HG03060 (cell line): ENCODE results near the gene OVCH1.

ENCODE experiments used
- ATAC-seq: cut with Tn5 transposase; IDR thresholded peaks from one replicate; pipeline ENCODE4 v1.9.1; 2021; ENCODE audit warnings: low read depth, moderate number of reproducible peaks; ENCODE audit not compliant: unreplicated experiment

Gene OVCH1, protein sequence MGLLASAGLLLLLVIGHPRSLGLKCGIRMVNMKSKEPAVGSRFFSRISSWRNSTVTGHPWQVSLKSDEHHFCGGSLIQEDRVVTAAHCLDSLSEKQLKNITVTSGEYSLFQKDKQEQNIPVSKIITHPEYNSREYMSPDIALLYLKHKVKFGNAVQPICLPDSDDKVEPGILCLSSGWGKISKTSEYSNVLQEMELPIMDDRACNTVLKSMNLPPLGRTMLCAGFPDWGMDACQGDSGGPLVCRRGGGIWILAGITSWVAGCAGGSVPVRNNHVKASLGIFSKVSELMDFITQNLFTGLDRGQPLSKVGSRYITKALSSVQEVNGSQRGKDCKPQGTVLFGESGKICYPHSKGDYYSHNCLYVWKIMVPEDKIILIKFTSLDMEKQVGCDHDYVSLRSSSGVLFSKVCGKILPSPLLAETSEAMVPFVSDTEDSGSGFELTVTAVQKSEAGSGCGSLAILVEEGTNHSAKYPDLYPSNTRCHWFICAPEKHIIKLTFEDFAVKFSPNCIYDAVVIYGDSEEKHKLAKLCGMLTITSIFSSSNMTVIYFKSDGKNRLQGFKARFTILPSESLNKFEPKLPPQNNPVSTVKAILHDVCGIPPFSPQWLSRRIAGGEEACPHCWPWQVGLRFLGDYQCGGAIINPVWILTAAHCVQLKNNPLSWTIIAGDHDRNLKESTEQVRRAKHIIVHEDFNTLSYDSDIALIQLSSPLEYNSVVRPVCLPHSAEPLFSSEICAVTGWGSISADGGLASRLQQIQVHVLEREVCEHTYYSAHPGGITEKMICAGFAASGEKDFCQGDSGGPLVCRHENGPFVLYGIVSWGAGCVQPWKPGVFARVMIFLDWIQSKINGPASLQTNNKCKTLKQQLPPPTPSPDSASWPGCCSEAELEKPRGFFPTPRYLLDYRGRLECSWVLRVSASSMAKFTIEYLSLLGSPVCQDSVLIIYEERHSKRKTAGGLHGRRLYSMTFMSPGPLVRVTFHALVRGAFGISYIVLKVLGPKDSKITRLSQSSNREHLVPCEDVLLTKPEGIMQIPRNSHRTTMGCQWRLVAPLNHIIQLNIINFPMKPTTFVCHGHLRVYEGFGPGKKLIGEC

DNA sequence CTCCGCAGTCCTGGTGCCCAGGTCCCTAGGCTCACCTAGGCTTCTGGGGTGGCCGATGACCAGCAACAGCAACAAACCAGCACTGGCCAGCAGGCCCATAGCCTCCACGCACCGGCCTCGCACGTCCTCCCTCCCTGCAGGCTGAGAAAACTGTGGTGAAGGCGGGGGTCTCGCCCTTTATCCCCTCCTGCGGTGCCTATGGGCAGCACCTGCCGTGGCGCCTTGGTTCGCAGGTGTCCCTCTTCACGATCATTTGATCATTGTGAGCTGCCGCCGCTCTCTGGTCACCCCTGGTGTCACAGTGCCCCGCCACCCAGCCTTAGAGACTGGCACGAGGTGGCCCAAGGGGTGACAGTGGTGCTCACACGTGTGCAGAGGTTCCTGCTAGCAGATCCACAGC is at the start of gene OVCH1:
Gene OVCH1, minus strand, starts transcription at position 99 of the 400 bp plus-strand sequence. Its CDS starts 0 bp downstream, at position 99.
- ATAC-seq, result no peak

DNA sequence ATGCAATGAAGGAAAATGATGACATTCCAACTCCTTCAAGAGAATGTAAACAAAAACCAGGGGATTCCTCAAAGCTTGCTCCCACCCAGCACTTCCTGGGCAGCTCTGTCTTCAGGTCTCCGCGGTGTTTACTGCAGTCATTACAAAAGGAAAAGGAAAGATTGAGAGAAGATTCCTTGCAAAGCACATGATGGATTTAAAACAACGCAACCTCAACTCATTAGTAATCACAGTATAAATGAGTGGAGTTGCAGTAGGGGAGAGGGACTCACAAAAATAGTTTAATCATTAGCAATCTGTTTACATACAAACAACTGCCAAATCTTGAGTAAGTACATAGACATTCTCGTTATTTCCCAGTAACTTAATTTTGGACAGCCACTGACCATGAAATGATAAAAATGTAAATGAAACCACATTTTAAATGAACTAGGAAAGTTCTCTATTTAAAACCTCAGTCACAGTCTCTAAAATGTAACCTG is 49.7 kb upstream of the OVCH1 start:
- no peak for ATAC-seq

DNA sequence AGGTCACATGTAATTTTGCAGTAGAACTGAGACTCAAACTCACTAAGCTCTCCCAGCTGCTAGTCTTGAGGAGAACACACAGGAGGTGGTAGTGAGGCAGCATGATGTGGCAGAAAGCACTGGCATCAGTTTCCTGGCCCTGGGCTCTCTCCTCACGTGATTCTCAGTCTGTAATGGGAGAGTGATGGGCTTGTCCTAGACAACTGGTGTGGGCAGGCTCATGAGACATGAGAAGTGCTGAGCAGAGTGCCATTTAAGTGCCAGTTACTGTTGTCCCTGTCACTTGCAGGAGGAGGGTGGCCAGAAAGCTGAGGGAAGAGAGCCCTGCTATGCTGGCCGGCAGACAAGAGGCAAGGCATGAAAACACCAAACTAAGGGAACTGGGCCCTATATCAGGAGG is 48.5 kb upstream of the OVCH1 start:
- ATAC-seq, result no peak

DNA sequence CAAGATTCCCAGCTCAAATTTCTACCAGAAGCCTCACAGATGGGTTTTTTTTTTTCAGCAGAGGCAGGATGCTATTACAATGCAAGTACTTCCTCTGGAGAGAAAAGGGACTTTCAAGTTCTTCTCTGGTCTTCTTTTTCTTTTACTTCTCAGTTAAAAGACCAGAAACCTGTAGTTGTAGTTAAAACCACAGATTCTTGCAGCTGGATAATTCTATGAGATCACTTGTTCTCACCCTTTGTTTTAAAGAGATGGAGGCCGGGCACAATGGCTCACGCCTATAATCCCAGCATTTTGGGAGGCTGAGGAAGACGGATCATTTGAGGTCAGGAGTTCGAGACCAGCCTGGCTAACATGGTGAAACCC is 47.6 kb upstream of the OVCH1 start:
- ATAC-seq, result no peak

DNA sequence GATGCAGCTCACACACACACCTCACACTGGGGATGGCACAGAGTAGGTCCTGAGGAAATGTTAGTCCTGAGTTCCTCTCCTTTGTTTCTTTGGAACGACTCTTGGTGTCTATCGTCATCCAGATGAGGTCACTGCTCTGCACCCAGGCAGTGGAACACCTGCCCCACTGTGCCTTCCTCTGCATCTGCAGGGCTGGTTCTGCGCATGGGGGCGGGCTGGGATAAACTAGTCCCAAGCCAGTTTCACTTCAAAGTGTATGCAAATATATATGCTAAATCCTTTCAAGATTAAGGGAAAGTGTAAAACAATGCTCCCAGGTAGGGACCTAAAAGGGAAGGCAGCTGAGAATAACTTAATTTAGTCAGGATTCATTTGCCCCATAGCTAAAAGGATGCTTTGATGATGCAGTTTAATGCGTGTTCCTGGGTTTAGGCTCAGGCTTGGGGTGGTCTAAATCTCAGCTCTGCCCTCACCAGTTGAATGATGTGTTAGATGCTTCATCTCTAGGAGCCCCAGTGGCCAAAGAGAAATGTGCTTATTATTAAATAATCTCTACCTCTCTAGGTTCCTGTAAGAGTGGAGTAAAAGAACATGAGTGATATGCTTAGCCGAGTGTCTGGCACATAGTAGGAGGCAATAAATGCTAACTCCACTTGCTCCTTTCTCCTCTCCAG is 47.1 kb upstream of the OVCH1 start:
- no peak for ATAC-seq

DNA sequence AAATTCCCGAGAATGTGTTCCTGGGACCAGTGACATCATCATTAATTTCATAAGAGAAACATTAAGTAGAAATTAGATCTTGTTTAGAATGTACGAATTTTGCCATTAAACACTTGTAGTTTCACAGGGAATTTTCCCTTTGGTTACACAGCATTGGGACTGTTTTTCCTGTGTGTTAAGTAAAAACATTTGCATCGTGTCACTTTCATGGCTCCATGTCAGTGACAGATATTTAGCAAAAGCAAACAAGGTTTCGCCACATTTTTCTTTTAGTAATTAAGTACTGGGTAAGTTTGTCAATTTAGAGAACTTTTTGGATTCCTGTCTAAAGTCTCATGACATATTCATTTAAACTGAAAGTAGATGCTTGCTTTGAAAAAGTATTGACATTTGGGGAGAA is 45.5 kb upstream of the OVCH1 start:
- no peak for ATAC-seq

DNA sequence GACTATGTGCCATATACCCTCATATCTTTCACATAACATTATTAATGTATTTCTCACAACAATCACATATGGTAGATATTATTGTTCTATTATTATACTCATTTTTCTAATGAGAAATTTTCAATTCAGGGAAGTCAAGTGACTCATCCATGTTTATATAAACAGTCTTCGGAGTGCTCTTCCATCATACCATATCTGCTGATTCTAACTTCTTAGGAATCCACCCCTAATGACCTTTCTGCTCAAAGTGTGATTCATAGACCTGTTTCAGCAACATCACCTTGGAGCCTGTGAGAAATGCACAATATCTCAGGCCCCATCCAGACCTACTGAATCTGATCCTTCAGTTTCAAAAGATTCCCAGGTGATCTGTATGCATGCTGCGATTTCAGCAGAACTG is 39.8 kb upstream of the OVCH1 start:
- ATAC-seq, result no peak

DNA sequence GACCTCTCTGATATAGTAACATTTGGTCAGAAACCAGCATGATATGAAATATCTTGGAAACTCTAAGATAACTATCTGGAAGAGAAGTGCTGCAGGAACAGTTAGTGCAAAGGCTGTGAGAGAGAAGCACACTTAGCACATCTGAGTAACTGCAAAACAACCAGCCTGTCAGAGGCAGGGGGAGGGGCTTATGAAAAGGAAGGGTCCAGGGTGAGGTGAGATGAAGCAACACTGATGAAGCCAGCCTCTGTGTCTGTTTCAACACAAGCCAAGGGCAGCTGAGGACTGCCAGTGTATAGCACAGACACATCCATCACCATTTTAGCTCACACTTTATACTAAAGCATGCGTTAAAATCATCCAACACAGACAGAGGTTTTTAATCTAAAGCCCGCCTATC is 37.4 kb upstream of the OVCH1 start:
- ATAC-seq, result no peak

DNA sequence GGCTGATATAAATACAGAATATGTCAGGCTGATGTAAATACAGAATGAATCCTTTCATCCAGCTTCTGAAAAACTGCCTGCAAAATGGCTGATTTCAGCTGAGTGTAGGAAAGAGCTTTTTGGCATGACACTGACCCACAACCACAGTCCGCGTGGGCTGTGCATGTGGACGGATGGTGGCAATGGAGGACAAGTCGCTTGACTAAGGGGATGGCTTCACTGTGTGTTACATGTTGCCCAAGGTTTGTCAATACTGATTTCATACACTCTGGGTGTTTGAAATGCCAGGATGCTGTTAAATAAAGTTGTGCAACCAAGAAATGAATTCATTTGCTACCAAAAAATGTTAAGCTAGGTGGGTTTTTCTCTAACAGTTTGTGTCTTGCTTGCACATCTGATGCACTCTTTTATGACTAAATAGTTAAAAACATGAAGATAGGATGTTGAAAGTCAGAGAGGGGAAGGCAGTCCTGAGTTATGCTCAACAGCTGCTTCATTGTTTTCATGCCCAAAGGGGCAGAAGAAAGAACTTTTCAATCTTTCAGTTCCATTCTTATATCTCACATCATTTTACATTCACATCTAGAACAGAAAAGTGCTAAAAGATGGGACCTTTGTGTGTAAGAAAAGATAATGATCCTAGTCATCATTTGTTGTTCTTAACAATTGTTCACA is 36.5 kb upstream of the OVCH1 start:
- ATAC-seq, result no peak

DNA sequence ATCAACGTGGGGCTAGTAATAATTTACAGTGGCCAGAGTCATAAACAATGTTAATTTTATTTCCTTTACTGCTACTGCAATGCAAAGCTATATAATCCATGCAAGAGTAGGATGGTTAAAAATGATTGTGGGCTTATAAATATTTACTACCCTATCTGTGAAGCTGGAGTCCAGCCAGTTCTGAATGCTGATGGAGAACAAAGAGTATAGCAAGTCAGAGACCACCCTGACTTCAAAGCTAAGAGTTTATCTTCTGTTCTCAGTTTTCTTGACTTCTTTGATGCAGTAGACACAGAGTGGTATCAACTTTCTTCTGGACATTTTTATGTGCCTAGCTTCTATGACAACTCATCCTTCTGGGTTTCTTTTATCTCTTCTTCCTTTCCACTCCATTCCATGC is 34.0 kb upstream of the OVCH1 start:
- no peak for ATAC-seq

DNA sequence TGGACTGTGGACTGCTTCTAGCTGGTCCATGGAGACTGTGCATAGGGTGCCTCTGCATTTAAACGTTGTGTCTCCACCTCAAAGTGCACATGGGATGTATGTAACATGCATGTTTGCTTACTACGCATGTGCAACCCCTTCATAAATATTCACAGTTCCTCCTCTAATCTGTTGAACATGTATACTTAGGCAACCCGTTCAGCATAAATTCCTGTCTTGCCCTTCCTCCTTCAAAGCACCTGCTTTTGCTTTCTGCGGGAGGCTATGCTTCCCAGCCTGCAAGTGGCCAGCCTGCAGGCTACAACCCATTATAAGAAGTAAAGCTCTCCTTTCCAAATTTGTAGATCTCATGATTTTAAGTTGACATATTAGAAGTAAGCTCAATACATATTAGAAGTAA is 33.0 kb upstream of the OVCH1 start:
- no peak for ATAC-seq

DNA sequence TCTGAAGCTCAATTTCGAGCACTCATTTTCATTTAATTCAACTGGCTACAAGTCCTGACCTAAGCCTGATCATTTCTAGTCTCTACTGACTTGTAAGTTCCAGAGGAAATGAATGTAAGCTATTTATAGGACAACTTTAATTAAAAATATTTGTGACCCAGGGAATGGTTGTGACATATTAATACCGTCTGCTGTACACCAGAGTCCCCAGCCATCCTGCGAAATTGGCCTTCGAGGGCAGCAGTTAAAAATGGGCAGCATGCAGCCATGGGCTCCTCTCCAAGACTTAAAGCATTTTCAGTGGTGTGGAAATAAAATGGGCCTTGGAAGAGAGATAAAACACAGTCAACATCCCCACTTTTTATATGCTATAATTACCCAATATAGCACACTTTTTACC is 30.7 kb upstream of the OVCH1 start:
- ATAC-seq, result no peak

DNA sequence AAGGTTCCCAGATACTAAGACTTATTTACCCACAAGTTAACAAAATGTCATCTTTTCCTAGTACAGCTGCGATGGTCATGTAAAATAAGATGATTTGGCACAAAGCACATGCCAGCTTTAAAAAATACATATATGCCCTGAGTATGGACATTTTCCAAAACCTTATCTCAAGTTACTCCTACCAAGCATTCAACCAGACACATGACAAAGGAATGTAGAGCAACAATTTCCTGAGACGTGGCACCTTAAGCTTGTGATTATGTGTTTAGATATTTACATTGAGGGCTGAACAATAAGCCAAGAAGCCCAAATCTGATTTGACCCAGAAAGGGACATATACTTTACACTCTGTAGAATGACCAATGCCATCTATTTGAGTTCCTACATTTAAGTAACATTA is 24.5 kb upstream of the OVCH1 start:
- ATAC-seq, result no peak

DNA sequence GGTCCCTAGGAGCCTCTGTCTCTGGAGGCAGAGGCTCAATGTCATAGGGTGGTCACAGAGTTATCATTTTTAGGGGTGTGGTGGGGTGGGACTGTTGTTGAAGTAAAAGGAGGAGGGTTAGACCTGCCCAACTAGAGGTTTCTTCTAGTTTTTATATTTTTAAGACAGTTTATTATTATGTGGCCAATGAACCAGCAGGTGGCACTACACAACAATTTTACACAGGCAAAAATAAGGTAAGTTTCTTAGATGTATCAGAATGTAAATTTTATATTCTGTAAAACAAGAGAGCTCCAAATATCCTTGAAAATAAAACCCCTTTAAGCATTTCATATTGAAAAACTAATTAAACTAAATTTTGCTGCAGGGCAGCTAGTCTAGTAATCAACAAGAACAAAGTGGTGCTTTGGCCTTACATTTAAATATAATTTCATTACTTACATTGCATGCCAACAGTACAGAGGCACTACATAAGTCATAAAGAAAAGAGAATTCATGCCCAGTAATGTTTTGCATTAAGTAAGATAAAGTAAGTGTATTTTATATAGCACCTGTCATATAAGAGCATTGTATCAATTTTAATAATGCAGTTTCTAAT is 22.2 kb upstream of the OVCH1 start:
- no peak for ATAC-seq

DNA sequence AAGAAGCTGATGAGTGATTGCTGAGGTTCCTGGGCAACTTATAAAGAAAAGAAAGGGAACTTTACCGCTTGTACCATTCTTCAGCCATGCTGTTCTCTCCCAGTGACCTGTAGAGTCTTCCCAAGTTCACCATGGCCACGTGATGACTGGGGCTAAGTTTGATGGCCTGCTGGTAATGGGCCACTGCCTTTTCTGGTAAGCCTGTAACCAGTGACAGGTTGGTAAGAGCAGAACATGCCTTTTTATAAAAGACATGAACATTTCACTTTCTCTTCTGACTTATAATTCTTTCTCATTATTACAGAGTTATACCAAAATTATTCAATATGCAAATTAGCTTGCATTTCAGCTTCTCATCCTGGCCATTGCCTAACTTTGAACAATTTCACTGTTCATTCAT is 20.9 kb upstream of the OVCH1 start:
- ATAC-seq, result no peak

DNA sequence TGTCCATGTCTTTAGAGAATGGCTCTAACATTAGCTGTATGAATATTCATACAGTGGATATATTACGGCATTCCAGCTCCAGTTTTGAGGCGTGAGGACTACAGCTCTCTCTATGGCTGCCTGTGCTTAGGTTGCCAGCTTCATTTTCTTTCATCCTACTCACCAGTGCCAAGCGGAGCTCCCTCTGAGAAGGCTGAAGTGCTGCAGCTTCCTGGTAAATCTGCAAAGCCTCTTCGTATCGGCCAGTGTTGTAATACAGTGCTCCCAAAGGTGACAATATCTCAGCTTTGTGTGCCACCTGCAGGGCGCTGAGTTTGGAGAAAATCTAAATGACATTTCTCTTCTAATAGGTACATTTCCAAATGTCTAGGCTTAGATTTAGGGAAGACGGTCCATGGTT is 19.8 kb upstream of the OVCH1 start:
- no peak for ATAC-seq

DNA sequence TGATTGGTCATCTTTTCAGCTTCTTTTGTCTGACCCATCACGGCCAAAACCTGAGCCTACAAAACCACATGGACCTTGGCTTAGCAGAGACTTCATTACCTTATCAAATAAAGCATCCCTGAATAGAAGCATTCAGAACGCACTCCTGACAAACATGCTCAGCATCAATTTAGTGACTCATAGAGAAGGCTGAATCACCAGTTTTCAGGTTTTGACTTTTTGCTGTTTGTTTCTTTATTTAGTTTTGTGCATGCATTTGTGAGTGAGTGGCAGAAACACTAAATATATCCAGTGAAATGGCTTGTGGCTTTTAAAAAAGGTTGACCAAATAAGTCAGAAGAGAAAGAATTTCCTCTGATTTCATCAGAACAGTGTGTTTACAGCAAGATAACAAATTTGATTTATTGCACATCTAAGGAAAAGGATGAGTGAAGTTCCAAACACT is 19.0 kb upstream of the OVCH1 start:
- ATAC-seq, result no peak

DNA sequence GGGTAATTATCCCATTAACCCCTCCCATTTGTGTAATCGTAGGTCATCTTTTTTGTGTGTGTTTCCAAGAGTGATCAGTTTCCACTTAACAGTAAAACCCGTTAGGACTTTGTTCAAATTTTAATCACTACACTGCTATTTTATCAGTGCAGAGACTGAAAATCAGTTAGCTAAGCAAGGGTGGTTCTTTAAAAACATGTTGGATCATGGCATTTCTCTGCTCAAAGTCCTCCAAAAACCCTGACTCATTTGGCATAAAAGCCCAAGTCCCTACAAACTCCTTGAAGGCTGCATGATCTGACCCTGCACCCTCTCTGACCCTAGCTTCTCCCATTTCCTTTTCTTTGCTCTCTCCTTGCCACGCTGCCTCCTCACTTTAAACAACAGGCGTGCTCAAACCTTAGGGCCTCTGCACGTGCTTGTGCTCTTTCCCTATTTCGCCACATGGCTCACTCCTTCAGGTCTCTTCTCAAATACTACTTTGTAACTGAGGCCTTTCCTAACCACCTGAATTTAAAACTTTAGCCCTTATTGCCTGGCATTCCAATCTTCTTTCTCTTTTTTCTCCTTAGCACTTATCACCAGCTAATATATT is 13.2 kb upstream of the OVCH1 start:
- ATAC-seq, result no peak

DNA sequence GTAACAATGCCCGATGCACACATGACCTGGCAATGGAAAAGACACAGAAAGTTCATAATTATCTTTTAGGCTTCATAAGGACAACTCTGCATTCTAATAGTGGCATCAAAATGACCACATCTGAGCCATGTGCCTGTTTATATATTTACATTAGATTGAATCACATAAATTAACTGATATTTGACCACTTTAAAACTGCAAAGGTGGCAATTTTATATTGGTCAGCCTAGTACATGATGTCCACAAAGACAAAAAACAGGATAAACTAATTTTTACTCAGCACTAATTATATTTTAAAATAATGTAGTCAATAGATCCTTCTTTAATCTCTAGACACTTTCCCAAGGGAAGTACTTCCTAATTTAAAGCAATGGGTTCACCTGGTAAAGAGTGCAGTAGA is 12.0 kb upstream of the OVCH1 start:
- no peak for ATAC-seq
